HepG2 (cell line): ENCODE measurements around the gene PRELID1. TPM values are rescaled to one million over a fixed set of nuclear protein-coding genes. Genes with fewer than 3 reads are reported as not detected.

Experiments
- AHDC1 ChIP-seq: sonication (generic); formaldehyde crosslinking; IDR thresholded peaks from 2 replicates; pipeline ENCODE4 v1.5.1; 2020; ENCODE audit warnings: mild to moderate bottlenecking, missing genetic modification reagents, borderline replicate concordance
- AKAP8 ChIP-seq: sonication (generic); formaldehyde crosslinking; IDR thresholded peaks from 2 replicates; pipeline ENCODE4 v1.5.1; 2020; ENCODE audit warnings: mild to moderate bottlenecking, missing genetic modification reagents
- ARID3A ChIP-seq: IDR thresholded peaks from 2 replicates; pipeline ENCODE4 v1.6.1; 2012; ENCODE audit warnings: low read depth, low read length, improper control_type of control experiment
- CBX1 ChIP-seq: IDR thresholded peaks from one replicate; pipeline ENCODE4 v1.6.1; 2016; ENCODE audit warnings: antibody characterized with exemption, low read depth
- FOXO4 ChIP-seq: sonication (generic); formaldehyde crosslinking; conservative IDR thresholded peaks from 2 replicates; pipeline ENCODE4 v1.8.1; 2023; ENCODE audit warnings: missing genetic modification reagents
- HCFC1 ChIP-seq: fragments of 150-350 bp; IDR thresholded peaks from 2 replicates; pipeline ENCODE4 v1.6.1; 2014; ENCODE audit warnings: low read depth, low read length
- HINFP ChIP-seq: sonication (generic); formaldehyde crosslinking; IDR thresholded peaks from 2 replicates; pipeline ENCODE4 v1.4.0; 2020; ENCODE audit warnings: low read depth, mild to moderate bottlenecking, missing genetic modification reagents
- MED13 ChIP-seq: sonication (generic); formaldehyde crosslinking; IDR thresholded peaks from 2 replicates; pipeline ENCODE4 v1.5.0; 2020; ENCODE audit warnings: missing genetic modification reagents
- NCOA2 ChIP-seq: sonication (generic); formaldehyde crosslinking; IDR thresholded peaks from 2 replicates; pipeline ENCODE4 v1.8.0; 2022; ENCODE audit warnings: inconsistent platforms
- RNF219 ChIP-seq: sonication (generic); formaldehyde crosslinking; IDR thresholded peaks from 2 replicates; pipeline ENCODE4 v1.5.0; 2020; ENCODE audit warnings: mild to moderate bottlenecking, missing genetic modification reagents
- TEAD3 ChIP-seq: optimal IDR thresholded peaks from 2 replicates; pipeline ENCODE3; 2016; ENCODE audit warnings: borderline replicate concordance
- TEF ChIP-seq: sonication (generic); formaldehyde crosslinking; IDR thresholded peaks from 2 replicates; pipeline ENCODE4 v1.5.0; 2020; ENCODE audit warnings: missing genetic modification reagents
- ZNF17 ChIP-seq: sonication (generic); formaldehyde crosslinking; IDR thresholded peaks from 2 replicates; pipeline ENCODE4 v1.5.0; 2020; ENCODE audit warnings: mild to moderate bottlenecking, missing genetic modification reagents
- ZNF451 ChIP-seq: sonication (generic); formaldehyde crosslinking; IDR thresholded peaks from 2 replicates; pipeline ENCODE4 v1.5.0; 2020; ENCODE audit warnings: mild to moderate bottlenecking, missing genetic modification reagents
- ZNF678 ChIP-seq: sonication (generic); formaldehyde crosslinking; IDR thresholded peaks from 2 replicates; pipeline ENCODE4 v1.4.0; 2020; ENCODE audit warnings: mild to moderate bottlenecking, missing genetic modification reagents
- ZSCAN12 ChIP-seq: sonication (generic); formaldehyde crosslinking; IDR thresholded peaks from 2 replicates; pipeline ENCODE4 v1.9.0; 2021; ENCODE audit warnings: mild to moderate bottlenecking, missing genetic modification reagents
- polyA plus RNA-seq, 8 experiments: library from polyadenylated mRNA; depleted of rRNA in 3 of 8; stranded (reverse) in 7 of 8; unstranded in 1 of 8; fragments of >200 nt; fragmentation: Illumina TruSeq in 4 of 8; extraction: Trizol in 4 of 8; gene quantifications; 2 replicates each; pipeline versions ENCODE4 v1.2.1 to v1.2.3, GENCODE V29; 2011 to 2016; ENCODE audit warnings: low read depth in 4 of 8, missing spikeins in 1 of 8, mixed read lengths in 1 of 8; ENCODE audit not compliant: insufficient read depth in 1 of 8
- total RNA-seq, 5 experiments: library from RNA; depleted of rRNA; stranded (reverse); fragments of >200 nt; fragmentation: Illumina TruSeq; extraction: Trizol; gene quantifications; 2 replicates each; pipeline ENCODE4 v1.2.3, GENCODE V29; 2016; ENCODE audit warnings: low read depth in 1 of 5

The PRELID1 gene
- total and polyA plus RNA-seq, 2 of the 13 experiments (the other 11 are each of a cell fraction or from before 2014, with no cell fraction given) = 250 to 271 TPM

GRCh38 chr5:177354256-177354655 is 50.7 kb downstream of the PRELID1 start (continued):
- TF ChIP-seq AHDC1 (CRISPR knock-in tag) (no peak), ZSCAN12 (CRISPR knock-in tag) (no peak), TEAD3 (CRISPR knock-in tag) (peak; percentile 89), HINFP (CRISPR knock-in tag) (no peak), CBX1 (no peak), TEF (CRISPR knock-in tag) (no peak), HCFC1 (no peak), NCOA2 (CRISPR knock-in tag) (peak; percentile 61; the same call in 1 of the 2 replicates), ZNF17 (CRISPR knock-in tag) (no peak), FOXO4 (CRISPR knock-in tag) (no peak), RNF219 (CRISPR knock-in tag) (no peak), AKAP8 (CRISPR knock-in tag) (no peak), ARID3A (peak; percentile 66), ZNF451 (CRISPR knock-in tag) (no peak), ZNF678 (CRISPR knock-in tag) (no peak), MED13 (CRISPR knock-in tag) (no peak)
